Liver (tissue), 9 donors: ENCODE measurements around the gene KATNAL1. TPM values are rescaled to one million over a fixed set of nuclear protein-coding genes. Genes with fewer than 3 reads are reported as not detected.

Experiments
- DNase-seq: peaks from one replicate; pipeline ENCODE4 v3.0.0-alpha.2; 2017; ENCODE audit warnings: low spot score
- H3K27ac ChIP-seq, 2 donors: one replicate each; pipeline ENCODE4 v1.7.0; 2013; ENCODE audit warnings: inconsistent platforms in 2 of 2, low read length in 2 of 2, control low read depth in 1 of 2, low read depth in 1 of 2, mild to moderate bottlenecking in 1 of 2
- H3K27me3 ChIP-seq, 4 donors: one replicate each; pipeline versions ENCODE4 v1.6.1 to v1.7.0; 2013; ENCODE audit warnings: low read length in 3 of 4, inconsistent platforms in 1 of 4, mild to moderate bottlenecking in 1 of 4, moderate library complexity in 1 of 4; ENCODE audit not compliant: control insufficient read depth in 4 of 4, insufficient read depth in 4 of 4
- H3K36me3 ChIP-seq, 4 donors: one replicate each; pipeline versions ENCODE4 v1.6.1 to v1.7.0; 2013; ENCODE audit warnings: low read length in 3 of 4, mild to moderate bottlenecking in 3 of 4, low read depth in 1 of 4, moderate library complexity in 1 of 4; ENCODE audit not compliant: control insufficient read depth in 4 of 4, insufficient read depth in 3 of 4
- H3K4me1 ChIP-seq, 4 donors: one replicate each; pipeline versions ENCODE4 v1.6.1 to v1.7.0; 2013; ENCODE audit warnings: low read length in 3 of 4, mild to moderate bottlenecking in 3 of 4, moderate library complexity in 1 of 4; ENCODE audit not compliant: control insufficient read depth in 4 of 4, insufficient read depth in 4 of 4
- H3K4me3 ChIP-seq, 3 donors: one replicate each; pipeline versions ENCODE4 v1.6.1 to v1.7.0; 2013; ENCODE audit warnings: low read length in 3 of 3, control low read depth in 1 of 3, low read depth in 1 of 3, mild to moderate bottlenecking in 1 of 3
- H3K9ac ChIP-seq, 2 donors: one replicate each; pipeline ENCODE4 v1.7.0; 2013; ENCODE audit warnings: low read length in 2 of 2, mild to moderate bottlenecking in 2 of 2, moderate library complexity in 2 of 2, control low read depth in 1 of 2, low read depth in 1 of 2
- H3K9me3 ChIP-seq, 4 donors: one replicate each; pipeline versions ENCODE4 v1.6.1 to v1.7.0; 2013; ENCODE audit warnings: low read length in 3 of 4; ENCODE audit not compliant: control insufficient read depth in 4 of 4
- ATF3 ChIP-seq: IDR thresholded peaks from 2 replicates; pipeline ENCODE4 v1.6.1; 2016; ENCODE audit warnings: antibody characterized with exemption
- EGR1 ChIP-seq, 2 donors: IDR thresholded peaks; 2 replicates each; pipeline ENCODE4 v1.6.1; 2016 to 2018; ENCODE audit warnings: antibody characterized with exemption in 2 of 2, low read depth in 2 of 2
- FOXA1 ChIP-seq: IDR thresholded peaks from 2 replicates; pipeline ENCODE4 v1.6.1; 2016; ENCODE audit warnings: antibody characterized with exemption
- GABPA ChIP-seq, 2 donors: IDR thresholded peaks in 1 of 2; conservative IDR thresholded peaks in 1 of 2; 2 replicates each; pipeline ENCODE4 v1.6.1; 2016; ENCODE audit warnings: antibody characterized with exemption in 2 of 2, mild to moderate bottlenecking in 1 of 2, moderate library complexity in 1 of 2
- HNF4A ChIP-seq, 2 donors: conservative IDR thresholded peaks; 2 replicates each; pipeline ENCODE4 v1.6.1; 2016; ENCODE audit warnings: antibody characterized with exemption in 2 of 2, mild to moderate bottlenecking in 2 of 2
- HNF4G ChIP-seq: IDR thresholded peaks from 2 replicates; pipeline ENCODE4 v1.6.1; 2016; ENCODE audit warnings: antibody characterized with exemption
- JUND ChIP-seq, 2 donors: IDR thresholded peaks; 2 replicates each; pipeline ENCODE4 v1.6.1; 2016; ENCODE audit warnings: antibody characterized with exemption in 2 of 2
- NR2F2 ChIP-seq: IDR thresholded peaks from 2 replicates; pipeline ENCODE4 v1.6.1; 2016; ENCODE audit warnings: antibody characterized with exemption
- REST ChIP-seq: IDR thresholded peaks from 2 replicates; pipeline ENCODE4 v1.6.1; 2016; ENCODE audit warnings: antibody characterized with exemption, mild to moderate bottlenecking
- RXRA ChIP-seq, 2 donors: IDR thresholded peaks; 2 replicates each; pipeline ENCODE4 v1.6.1; 2017 to 2018; ENCODE audit warnings: antibody characterized with exemption in 2 of 2, mild to moderate bottlenecking in 1 of 2
- SP1 ChIP-seq: IDR thresholded peaks from 2 replicates; pipeline ENCODE4 v1.6.1; 2018; ENCODE audit warnings: antibody characterized with exemption, mild to moderate bottlenecking
- TAF1 ChIP-seq: conservative IDR thresholded peaks from 2 replicates; pipeline ENCODE4 v1.6.1; 2016; ENCODE audit warnings: antibody characterized with exemption, mild to moderate bottlenecking
- YY1 ChIP-seq: IDR thresholded peaks from 2 replicates; pipeline ENCODE4 v1.6.1; 2016; ENCODE audit warnings: antibody characterized with exemption, mild to moderate bottlenecking
- ZBTB33 ChIP-seq: IDR thresholded peaks from 2 replicates; pipeline ENCODE4 v1.6.1; 2016; ENCODE audit warnings: antibody characterized with exemption
- WGBS: extraction: QIAGEN DNeasy Blood & Tissue Kit; methylation state at CpG from one replicate; pipeline ENCODE4 v1.1.7; 2013; 5-methylcytosine and 5-hydroxymethylcytosine counted together
- polyA plus RNA-seq, 2 donors: library from polyadenylated mRNA; stranded (reverse) in 1 of 2; unstranded in 1 of 2; fragments of 200-250 nt in 1 of 2; fragments of >200 nt in 1 of 2; fragmentation: Nextera tagmentation in 1 of 2; extraction: Ambion mirVana in 1 of 2; gene quantifications; one replicate each; pipeline versions ENCODE4 v1.2.1 to v1.2.3, GENCODE V29; 2013 to 2015
- total RNA-seq, 2 donors: library from RNA; depleted of rRNA; stranded (reverse); fragments of >200 nt; gene quantifications; one replicate each; pipeline ENCODE4 v1.2.3, GENCODE V29; 2014
- TF ChIP-seq, protein P1 (sequence below): fragments of 150-350 bp; IDR thresholded peaks from 2 replicates; pipeline ENCODE4 v1.5.1; 2017; ENCODE audit warnings: improper control_type of control experiment, low read depth, low read length; ENCODE audit not compliant: missing input control
- TF ChIP-seq, protein P2 (sequence below): IDR thresholded peaks from 2 replicates; pipeline ENCODE4 v1.6.1; 2016; ENCODE audit warnings: antibody characterized with exemption
- donor health status: healthy.
- donor health status: healthy.
- donor health status: healthy.
- donor health status: healthy.
- donor health status: healthy.

The KATNAL1 gene
- total and polyA plus RNA-seq, 4 donors = 2.7 to 12.8 (median 6.0) TPM

GRCh38 chr13:30154531-30154930, 152.8 kb downstream of the KATNAL1 start:
- TF ChIP-seq HNF4A (conservative IDR thresholded peaks at IDR 0.05) = no peak
- TF ChIP-seq EGR1 (IDR thresholded peaks at IDR 0.05; ENCODE audit: low read depth in 2 of 2) = no peak
- TF ChIP-seq, protein P1, sequence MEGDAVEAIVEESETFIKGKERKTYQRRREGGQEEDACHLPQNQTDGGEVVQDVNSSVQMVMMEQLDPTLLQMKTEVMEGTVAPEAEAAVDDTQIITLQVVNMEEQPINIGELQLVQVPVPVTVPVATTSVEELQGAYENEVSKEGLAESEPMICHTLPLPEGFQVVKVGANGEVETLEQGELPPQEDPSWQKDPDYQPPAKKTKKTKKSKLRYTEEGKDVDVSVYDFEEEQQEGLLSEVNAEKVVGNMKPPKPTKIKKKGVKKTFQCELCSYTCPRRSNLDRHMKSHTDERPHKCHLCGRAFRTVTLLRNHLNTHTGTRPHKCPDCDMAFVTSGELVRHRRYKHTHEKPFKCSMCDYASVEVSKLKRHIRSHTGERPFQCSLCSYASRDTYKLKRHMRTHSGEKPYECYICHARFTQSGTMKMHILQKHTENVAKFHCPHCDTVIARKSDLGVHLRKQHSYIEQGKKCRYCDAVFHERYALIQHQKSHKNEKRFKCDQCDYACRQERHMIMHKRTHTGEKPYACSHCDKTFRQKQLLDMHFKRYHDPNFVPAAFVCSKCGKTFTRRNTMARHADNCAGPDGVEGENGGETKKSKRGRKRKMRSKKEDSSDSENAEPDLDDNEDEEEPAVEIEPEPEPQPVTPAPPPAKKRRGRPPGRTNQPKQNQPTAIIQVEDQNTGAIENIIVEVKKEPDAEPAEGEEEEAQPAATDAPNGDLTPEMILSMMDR = no peak
- no peak for TF ChIP-seq NR2F2
- no peak for TF ChIP-seq YY1
- no peak for TF ChIP-seq ZBTB33
- TF ChIP-seq, protein P2, sequence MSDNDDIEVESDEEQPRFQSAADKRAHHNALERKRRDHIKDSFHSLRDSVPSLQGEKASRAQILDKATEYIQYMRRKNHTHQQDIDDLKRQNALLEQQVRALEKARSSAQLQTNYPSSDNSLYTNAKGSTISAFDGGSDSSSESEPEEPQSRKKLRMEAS = no peak
- no peak for TF ChIP-seq REST
- TF ChIP-seq FOXA1 = no peak
- TF ChIP-seq GABPA (IDR thresholded peaks at IDR 0.05 in 1 of 2, conservative IDR thresholded peaks at IDR 0.05 in 1 of 2) = no peak
- no peak for TF ChIP-seq SP1
- TF ChIP-seq TAF1 = no peak
- no peak for TF ChIP-seq RXRA (IDR thresholded peaks at IDR 0.05)
- no peak for TF ChIP-seq ATF3
- TF ChIP-seq JUND (IDR thresholded peaks at IDR 0.05) = no peak
- no peak for TF ChIP-seq HNF4G
- no peak overlapping the region for H3K4me3 ChIP-seq
- no peak overlapping the region for H3K9ac ChIP-seq
- no peak for DNase-seq
- no peaks in the 10 kb centered on the region for H3K4me1 ChIP-seq
- H3K27ac ChIP-seq = no peak overlapping the region
- no peaks in the 10 kb centered on the region for H3K27me3 ChIP-seq
- 91% methylated on average over 20 of the region's 20 CpGs for WGBS
- no peaks in the 10 kb centered on the region for H3K36me3 ChIP-seq
- H3K9me3 ChIP-seq = no peaks in the 10 kb centered on the region
